Measurements from ENCODE around the gene IL17B.
A peak's percentile ranks its signal among the peaks of the same experiment; 100 is the strongest.

IL17B gene

DNA sequence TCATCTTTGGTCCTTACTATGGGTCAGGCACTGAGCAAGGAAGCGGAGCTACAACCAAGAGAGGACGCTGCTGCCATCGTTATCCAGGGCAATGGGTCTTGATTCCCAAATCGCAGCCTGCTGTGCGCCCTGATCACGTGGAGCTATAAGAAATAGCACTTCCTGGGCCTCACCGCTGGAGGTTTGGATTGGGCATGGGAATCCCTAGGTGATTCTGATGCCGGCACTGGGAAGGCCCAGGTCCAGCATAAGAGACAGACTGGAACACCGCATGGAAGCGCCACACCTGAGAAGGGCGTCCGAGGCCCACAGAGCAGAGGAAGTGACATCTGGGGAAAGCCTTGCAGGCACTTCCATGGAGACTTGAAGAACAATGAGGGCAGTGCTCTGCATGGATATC is 3.0 kb downstream of the IL17B start:
- no peak for DNase-seq

DNA sequence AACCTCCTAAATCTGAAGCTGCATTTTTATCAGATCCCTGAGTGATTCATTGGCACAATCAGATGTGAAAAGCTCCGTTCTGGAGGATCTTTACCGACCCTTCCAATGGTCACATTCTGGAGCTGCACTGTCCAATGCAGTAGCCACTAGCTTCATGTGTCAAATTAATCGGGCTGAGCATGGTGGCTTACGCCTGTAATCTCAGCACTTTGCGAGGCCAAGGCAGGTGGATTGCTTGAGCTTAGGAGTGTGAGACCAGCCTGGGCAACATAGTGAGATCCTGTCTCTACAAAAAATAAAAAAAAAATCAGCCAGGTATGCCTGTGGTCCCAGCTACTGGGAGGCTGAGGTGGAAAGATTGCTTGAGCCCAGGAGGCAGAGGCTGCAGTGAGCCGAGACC is 3.7 kb downstream of the IL17B start:
- no peak for DNase-seq

DNA sequence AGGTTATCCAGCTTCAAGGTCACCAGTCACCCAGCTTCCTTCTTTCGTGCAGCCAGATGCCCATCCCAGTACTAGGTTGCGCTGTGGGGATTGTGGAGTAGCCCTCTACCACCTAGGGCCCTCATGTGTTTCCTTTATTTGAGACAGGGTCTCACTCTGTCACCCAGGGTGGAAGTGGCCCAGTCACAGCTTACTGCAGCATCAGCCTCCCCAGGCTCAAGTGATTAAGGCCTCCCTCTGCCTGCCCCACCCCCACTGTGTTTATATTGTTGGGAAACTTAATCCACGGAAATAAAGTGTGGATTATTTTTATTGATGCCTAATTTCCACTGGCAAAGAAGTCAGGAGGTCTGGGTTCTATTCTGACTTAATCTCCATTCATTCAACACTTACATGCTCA is 4.3 kb downstream of the IL17B start:
- no peak for DNase-seq

DNA sequence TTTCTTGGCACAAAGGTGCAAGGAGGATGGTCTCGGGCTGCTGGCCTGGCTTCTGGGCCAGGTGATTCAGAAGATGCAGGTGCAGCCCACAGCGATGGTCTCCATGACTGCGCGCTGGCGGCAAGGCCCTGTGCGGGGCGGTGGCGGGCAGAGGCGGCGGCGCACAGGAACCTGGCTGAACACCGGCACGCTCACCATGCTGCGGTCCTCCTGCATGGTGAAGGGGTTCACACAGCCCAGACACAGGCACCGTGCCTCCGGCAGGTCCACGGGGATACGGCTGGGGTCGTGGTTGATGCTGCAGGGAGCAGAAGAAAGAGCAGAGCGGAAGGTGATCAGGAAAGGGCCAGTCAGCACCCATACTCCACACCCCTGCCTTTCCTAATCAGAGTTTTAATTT is 4.8 kb downstream of the IL17B start:
- DNase-seq = no peak

DNA sequence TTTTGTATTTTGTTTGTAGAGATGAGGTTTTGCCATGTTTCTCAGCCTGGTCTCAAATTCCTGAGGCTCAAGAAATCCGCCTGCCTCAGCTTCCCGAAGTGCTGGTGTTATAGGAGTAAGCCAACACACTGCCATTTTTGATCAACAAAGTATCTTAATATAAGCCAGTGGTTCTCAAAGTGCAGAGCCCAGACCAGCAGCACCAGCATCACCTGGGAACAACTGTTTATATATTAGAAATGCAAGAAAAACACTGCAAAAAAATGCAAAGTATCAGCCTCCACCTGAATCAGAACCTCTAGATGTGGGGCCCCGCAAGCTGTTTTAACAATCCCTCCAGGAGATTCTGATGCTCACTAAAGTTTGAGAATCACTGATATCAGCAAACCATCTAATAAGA is 6.2 kb downstream of the IL17B start:
- DNase-seq = no peak

DNA sequence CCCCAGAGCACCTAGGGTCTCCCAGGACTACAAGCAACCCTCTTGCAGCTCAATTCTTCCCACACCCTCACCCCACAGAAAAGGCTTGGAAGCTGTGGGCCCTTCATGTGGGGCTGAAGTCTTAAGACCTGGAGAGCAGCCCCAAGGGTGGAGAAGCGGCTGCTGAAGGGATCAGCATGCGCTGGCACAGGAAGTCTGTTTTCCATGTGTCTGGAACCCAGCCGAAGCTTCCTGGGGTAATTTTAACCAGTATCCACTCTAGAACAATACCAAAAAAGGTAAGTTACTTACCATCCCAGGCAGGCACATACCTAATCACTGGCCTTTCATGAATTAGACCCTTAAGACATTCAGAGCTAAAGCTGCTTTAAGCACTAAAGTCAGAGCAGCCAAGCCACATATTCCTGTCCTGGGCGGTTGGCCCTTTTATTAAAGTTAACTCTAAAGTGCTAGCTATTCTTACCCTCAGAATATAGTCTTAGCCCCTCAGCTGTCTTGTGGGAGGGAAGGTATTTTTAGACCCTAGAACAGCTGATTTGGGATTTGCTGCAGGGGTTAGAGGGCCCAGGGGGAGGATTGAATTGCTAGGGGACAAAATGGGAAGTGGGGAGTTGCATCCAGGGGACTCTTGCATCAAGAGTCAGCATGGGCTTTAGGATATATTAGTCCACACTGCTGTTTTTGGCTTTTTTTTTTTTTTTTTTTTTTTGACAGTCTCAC is 6.9 kb downstream of the IL17B start:
- DNase-seq = peak; percentile 54

DNA sequence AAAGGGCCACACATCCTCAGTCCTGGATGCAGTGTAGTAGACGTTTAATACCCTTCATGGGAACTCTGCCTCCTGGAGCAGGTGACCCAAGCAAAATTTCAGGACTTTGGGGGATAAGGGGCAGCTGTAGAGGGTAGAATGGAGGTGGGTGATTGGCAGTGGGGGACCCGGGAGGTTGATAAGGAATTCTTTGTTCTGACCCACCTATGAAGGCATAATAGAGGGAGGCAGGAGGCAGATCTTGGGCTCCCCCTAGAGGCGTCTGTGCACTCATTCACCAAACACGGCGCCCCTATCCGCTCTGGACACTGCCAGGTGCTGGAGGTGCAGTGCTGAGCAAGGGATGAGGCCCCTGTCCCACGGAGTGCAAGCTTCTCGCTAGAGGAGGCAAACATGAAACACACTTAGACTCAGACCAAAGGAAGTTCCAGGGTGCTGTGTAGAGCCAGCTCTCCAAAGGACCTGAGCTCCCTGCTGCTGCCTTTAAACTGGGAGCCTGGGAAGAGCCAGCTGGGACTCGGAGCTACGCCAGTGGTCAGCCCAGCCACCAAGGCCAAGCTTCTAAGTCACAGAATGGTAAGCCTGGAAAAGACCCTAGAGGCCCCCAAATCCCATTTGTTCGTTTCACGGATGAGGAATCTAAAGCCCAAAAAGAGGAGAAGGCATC is 7.7 kb downstream of the IL17B start:
- no peak for DNase-seq

DNA sequence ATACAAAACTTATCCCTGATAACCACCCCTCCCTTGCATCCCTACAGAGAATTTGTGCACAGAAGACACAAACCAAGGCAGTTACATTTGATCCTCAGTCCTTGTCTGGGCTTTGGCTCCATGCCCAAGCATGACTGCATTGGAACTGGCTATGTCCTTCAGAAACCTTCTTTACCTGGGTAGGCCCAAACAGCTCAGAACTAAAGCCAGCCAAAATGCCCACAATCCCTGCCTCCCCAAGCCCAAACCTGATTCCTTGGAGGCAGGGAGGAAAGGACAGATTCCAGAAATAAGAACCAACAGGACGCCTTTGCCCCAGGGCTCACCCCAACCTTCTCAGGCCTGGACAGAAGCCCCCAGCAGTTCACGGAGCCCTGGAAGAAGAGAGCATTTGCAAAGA is 8.2 kb downstream of the IL17B start:
- no peak for DNase-seq

DNA sequence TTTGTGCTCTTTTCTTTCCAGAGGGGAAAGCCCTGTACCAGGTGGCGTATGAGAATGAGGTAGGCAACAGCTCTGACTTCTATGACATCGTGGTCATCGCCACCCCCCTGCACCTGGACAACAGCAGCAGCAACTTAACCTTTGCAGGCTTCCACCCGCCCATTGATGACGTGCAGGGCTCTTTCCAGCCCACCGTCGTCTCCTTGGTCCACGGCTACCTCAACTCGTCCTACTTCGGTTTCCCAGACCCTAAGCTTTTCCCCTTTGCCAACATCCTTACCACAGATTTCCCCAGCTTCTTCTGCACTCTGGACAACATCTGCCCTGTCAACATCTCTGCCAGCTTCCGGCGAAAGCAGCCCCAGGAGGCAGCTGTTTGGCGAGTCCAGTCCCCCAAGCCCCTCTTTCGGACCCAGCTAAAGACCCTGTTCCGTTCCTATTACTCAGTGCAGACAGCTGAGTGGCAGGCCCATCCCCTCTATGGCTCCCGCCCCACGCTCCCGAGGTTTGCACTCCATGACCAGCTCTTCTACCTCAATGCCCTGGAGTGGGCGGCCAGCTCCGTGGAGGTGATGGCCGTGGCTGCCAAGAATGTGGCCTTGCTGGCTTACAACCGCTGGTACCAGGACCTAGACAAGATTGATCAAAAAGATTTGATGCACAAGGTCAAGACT is 11.0 kb downstream of the IL17B start:
- DNase-seq = no peak

DNA sequence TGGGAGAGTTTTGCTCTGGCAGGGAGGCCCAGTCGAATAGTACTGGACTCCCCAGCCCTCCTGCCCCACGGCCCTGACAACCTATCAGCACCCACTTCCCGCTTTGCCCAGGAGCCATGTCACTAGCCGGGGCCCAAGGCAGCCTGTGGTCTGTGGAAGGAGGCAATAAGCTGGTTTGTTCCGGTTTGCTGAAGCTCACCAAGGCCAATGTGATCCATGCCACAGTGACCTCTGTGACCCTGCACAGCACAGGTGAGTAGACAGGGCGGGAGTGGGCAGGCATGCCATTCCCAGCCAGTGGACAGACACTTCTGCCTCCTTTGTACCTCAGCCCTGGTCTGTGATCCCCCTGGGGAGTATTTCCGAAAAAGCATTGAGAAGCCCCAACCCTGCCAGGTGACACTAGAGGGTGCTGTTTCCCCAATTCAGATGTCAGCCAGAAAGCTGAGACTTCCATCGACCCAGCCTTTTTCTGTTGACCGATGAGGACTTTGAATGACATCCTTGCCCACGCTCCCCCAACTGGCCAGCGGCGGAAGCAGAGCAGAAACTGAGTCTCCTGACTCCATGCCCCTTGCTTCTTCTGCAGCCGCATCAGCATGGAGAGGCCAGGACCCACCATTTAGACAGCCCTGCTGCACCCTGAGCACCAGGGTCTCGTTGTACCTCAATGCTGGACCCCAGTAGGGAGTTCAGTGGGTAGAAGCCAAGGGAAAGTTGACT is 11.7 kb downstream of the IL17B start:
- DNase-seq = peak; percentile 85

DNA sequence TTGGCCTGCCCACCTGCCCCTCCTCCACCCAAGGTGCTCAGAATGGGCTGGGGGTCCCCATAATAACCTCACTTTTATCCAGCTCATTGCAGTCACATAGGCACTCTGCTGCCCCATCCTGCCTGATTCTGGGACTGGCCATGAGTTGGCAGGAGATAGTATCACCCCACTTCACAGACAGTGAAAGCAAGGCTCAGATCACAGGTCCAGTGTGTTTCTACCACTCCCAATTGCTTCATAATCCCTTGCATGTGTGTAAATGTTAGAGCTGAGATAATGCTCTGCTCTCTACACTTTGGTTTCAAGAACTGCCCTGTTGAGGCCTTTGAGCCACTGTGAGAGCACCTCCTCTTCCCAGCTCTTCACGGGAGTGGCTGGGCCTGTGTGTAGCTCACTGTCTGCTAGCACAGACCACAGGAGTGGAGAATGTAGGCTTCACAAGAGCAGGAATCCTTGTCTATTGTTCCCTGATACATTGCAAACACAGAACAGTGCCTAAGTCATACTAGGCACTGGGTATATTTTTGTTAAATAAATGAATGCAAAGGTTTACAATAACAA is 12.8 kb downstream of the IL17B start:
- DNase-seq = no peak

DNA sequence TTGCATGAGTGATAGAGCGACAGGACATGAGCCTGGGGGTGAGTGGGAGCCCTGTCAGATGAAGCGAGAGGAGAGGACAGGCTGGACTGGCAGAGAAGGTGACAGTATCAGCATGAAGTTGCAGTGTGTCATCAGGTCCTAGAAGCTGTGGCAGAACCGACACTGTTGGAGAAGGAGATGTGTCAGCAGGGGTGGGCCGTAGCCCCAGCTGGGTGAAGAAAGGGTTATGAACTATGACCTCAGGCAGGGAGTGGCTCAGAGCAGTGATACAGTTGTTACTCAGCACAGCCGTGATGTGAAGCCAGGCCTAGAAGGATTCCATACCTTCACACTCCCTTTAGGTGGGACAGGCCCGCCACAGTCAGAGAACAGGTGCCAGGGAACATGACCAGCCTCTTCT is 13.7 kb downstream of the IL17B start:
- no peak for DNase-seq

DNA sequence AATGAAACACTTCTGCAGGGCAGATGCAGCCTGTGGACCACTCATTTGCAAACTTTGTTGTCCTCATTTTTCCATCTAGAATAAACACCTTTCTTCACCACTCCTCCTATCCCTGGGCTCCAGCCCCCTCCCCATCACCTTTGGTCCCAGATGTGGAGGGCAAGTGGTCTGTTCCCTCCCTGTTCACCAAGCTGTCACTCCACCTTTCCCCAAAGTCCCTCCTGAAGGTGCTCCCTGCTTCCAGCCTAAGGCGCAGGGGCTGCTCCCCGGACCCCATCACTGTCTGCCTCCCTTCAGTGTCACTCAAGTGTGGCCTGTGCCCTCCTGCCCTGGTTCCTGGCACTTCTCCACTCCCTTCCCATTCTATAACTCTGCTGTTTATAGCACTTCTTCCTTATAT is 14.4 kb downstream of the IL17B start:
- DNase-seq = no peak

DNA sequence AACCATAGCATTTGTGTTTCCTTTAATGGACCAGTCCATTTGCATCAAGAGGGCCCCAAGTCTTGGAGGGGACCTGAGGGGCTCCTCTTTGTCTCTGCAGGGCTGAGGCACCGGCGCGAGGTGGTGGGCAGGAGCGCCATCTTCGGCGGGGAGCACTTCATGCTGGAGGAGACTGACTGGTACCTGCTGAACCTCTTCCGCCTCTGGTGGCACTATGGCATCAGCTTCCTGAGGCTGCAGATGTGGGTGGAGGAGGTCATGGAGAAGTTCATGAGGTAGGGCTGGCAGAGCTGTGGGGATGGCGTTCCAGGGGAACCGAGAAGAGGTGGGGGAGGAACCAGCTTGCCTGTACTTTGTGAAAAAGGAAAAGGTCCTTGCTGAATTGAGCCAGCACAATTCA is 15.2 kb downstream of the IL17B start:
- no peak for DNase-seq

DNA sequence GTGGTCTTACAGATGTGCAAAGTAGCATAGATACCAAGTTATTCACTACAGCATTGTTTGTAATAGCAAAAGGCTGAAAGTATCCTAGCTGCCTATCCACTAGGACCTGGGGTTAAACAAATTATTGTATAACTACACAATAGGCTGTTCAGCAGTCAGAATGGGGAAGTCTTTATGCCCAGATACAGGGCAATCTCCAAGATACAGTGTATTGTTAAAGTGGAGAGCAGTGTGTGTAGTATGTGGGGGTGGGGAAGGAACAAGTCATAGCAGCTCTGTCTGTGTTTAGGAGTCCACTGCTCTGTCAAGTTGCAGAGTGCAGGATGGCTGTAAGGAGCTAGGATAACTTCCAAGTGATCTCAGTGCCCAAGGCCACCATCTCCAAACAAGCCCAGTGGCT is 15.7 kb downstream of the IL17B start:
- DNase-seq = no peak

DNA sequence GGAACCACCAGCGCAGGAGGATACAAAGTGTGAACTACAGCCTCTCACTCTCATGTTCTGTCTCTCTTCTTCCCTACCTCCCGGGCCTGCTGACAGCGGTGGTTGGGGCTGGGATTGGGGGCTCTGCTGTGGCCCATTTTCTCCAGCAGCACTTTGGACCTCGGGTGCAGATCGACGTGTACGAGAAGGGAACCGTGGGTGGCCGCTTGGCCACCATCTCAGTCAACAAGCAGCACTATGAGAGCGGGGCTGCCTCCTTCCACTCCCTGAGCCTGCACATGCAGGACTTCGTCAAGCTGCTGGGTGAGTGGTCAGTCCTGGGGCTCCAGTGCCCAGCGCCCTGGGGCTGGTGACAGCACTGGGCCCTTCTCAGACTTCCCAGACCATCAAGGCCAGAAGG is 16.6 kb downstream of the IL17B start:
- no peak for DNase-seq

DNA sequence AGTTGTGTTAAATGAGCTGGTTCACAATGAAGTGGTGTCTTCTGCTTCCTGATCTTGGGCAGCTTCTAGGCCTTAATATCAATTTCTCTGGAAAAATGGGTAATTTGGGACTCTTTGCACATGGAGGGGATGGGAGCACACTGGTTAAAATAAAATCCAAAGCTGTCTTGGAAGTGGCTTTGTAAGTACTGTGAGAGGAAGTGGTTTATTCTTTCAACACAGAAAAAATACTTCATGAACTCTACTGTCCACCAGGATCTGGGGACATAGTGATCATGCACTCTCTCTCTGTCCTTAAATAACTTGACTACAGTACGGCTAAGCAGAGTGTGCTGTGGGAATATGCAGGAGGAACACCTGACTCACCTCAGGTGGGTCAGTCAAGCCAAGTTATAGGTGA is 18.8 kb downstream of the IL17B start:
- no peak for DNase-seq

DNA sequence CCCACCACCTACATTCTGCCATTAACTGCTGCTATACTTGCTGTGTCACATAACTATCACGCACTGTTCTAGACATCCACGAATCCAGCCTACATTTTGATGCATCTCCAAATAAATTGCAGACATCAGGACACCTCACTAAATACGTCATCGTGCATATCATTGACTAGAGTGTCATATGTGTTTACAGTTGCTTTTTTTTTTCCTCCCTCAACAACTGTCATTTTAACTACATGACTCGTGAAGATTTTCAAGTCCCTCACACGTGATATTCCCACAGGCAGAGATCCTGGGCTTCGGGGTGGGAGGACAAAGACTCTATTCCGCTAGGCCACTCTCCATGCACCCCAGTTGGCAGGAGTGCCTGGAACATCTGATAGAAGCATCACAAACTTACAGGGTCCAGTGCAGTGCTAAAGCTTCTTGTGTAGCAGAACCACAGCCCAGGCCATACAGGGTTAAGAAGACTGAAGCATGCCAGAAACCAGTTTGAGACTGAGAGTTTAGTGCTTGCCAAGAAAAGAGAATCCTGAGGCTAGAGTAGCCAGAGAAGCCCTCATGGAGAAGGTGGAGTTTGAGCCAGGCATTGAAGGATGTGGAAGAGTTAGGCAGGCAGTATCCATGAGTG is 20.1 kb downstream of the IL17B start:
- DNase-seq = no peak

DNA sequence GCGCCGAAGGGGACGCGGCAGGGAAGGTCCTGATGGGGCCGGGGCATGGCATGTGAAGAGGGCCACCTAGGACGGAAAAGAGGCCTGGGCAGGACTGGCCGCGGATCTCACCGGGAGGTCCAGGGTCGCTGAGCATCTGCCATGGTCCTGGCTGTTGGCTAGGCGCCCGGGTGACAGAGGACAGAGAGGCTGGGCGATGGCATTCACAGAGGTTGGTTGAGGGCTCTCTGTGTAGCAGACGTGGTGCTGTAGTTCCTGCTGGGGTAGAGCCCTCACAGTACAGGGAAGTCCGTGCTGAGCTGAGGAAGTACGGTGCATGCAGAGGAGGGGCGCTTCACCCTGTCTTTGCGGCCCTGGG is 20.8 kb downstream of the IL17B start:
- DNase-seq = no peak

DNA sequence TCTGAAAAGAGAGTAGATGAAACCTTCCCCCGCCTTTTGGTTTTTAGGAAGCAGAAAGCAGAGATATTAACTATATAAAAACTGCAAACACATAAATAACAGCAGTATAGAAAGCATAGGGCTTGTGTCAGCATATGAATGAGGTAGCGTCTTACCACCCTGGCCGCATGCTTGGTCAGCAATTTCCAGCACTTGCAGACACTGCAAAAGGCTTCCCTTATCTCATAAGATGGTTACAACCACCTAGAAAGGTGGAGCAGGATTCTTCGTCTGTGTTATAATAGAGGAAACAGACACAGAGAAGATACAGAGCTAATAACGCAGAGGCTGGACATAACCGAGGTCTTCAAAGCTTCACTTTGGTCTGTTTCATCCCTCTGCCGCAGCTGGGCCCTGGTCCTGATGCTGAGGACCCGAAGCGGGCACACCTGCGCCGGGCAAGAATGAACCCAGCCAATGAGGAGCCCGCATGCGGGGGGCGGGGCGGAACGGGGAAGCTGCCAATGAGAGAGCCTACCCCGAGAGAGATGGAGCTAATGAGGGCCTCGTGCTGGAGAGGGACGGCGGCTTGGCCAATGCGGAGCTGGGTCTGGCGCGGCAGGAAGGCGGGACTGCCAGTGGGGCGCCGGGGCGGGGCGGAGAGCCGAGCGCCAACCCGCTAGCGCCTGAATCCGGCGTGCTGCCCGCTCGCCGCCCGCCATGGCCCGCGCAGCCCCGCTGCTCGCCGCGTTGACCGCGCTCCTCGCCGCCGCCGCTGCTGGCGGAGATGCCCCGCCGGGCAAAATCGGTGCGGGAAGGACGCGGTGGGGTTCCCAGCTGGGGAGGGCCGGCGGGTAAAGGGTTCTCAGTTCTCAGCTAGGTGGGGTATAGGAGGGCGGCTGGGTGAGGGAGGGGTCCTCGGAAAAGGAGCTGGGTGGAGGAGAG is 21.5 kb downstream of the IL17B start, which contains the start of gene PCYOX1L:
TSS of gene PCYOX1L (plus strand) at position 677 of the 924 bp plus-strand sequence. CDS start at position 700, 23 bp downstream.
- peak; percentile 96 for DNase-seq

DNA sequence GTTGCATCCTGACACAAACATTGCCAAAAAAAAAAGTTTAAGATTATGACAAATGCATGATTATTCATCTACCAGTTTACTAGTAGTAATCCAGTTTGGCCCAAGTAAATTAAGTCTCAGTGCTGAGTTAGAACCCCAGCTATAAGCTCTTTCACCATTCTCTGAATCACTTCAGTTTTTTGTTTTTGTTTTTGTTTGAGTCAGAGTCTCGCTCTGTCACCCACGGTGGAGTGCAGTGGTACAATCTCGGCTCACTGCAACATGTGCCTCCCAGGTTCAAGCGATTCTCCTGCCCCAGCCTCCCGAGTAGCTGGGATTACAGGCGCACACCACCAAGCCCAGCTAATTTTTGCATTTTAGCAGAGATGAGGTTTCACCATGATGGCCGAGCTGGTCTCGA is 22.7 kb downstream of the IL17B start:
- peak; percentile 9 for DNase-seq

All from fibroblast of skin of back (primary cell).